Stromal cell of bone marrow (primary cell): ENCODE results near the gene DDX56.
"Not testable (repeated sequence)": the region's sequence is repeated elsewhere in the genome, so short reads cannot be mapped to it uniquely, and the experiment has no call there.

Source experiments
- DNase-seq: peaks from one replicate; pipeline ENCODE4 v3.0.0-alpha.2; 2012; ENCODE audit warnings: low read depth

DDX56 gene

GRCh38 chr7:44573464-44574286, at the start of gene DDX56:
DDX56 (minus strand) TSS chr7:44573908; CDS start chr7:44573895, 13 bp downstream.
- DNase-seq, result peak; percentile 91

DNA sequence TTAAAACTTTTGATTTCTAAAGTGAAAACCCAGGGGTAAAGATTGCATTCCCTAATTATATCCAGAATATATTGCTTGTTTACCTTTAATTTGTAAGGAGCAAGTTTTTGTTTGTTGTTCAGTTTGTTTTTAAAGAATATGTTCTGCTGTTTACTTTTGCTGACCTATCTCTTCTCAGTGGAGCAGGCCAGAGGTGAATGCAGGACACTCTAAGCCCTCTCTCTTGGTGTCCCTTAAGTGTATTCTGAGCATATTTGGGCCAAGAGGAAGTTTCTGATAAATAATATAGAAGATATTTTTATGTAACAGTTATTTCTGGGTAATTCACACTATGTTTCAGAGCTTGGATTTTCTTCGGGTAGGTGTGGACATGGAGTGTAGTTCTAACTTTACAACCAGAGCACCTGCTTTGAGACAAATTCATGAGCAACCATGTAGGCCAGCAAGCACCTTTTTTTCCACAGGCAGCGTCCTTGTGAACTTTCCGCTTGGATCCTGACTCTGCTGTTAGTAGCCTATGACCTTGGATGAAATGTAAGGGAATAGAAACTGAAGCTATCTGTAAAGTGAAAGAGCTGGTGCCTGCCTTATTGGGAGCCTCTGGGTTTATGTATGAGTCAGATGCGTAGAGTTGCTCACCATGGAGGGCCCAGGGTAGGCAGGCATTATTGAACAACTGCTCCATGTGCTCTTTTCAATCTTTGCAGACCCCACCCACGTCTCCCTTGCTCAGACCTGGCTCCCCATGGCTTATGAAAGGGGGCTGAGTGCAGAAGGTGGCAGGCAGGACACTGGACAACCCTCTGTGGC, 48.8 kb upstream of the DDX56 start:
- no peak for DNase-seq

- DNase-seq, result no peak
These were observed 48.0 kb upstream of the DDX56 start for GRCh38 chr7:44621750-44622103.

DNA sequence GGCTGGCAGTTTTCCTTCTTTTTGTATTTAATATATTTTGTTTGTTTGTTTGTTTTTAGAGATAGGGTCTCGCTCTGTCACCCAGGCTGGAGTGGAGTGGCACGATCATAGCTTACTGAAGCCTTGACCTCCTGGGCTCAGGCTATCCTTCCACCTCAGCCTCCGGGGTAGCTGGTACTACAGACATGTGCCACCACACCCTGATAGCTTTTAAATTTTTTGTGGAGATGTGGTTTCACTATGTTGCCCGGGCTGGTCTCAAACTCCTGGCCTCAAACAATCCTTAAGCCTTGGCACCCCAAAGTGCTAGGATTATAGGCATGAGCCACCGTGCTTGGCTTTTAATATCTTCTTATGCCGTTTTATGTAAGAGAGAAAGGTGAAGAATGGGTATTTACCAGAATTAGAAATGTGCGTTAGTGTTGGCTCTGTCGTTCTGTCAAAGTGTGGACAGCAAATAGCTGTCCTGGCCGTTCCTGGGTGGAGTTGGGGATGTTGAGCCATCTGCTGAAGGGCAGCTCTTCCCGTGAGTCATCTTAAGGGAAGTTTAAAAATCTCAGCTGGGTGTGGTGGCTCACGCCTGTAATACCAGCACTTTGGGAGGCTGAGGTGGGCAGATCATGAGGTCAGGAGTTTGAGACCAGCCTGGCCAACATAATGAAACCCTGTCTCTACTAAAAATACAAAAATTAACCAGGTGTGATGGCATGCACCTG, 47.5 kb upstream of the DDX56 start:
- DNase-seq, result peak; percentile 28

DNA sequence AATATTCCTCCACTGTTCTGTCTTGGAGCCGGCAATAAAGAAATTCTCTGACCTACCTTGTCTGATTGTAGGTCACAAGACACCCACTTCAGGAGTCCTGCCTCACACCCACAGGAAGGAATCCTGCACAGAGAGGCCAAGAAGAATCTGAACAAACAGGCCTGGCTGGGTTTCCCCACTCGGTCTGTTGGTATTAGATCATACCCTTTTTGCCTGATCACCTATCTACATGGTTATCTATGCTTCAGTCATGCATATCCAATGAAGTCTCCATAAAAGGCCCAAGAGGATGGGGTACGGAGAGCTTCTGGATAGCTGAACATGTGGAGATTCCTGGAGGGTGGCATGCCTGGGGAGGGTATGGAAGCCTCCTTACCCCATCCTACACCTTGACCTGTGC, 45.0 kb upstream of the DDX56 start:
- DNase-seq, result no peak

DNA sequence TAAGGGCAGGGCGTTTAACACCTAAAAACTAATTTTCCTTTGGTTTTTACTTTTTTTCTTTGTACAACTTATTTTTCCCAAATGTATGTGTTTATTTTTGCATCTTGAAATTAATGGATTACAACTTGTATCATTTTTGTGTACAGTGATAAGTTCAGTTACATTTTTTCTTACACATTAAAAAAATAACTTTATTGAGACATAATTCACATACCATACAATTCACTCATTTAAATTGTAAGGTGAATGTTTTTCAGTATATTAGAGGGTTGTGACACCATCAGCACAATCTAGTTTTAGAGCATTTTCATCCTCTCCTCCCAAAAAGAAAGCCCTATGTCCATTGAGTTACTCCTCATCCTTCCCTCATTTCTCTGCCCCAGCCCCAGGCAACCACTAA, 44.3 kb upstream of the DDX56 start:
- DNase-seq, result no peak

DNA sequence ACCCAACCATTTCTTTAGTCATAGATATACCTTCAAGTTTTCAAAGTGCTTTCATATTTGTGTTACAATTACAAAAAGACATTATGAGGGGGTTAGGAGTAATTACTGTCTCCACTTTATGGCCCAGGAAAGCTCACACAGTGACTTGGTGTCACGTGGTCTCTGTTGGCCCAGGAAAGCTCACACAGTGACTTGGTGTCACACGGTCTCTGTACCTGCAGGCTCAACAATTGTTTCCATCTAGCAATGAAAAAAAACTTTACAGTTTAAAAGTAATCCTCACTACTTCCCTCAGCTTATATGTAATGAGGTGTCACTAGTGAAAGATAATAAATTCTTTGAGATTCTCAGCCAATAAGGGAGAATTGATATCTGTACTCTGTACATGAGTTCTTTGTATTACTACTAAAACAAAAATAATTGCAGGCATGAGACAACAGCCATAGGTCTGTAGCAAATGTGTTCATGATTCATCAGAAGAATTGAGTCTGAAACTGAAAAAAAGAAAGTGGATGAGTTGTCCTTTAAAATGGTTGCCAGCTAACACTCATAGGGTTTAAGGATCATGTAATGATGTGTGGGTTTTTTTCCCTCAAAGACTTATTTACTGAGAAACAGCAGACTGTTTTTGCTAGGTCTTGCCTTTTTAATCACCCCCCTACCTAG, 43.6 kb upstream of the DDX56 start:
- peak; percentile 74 for DNase-seq

- DNase-seq, result no peak
These were observed 42.8 kb upstream of the DDX56 start for GRCh38 chr7:44616545-44616944.

- no peak for DNase-seq
These were observed 42.1 kb upstream of the DDX56 start for GRCh38 chr7:44615793-44616192.

DNA sequence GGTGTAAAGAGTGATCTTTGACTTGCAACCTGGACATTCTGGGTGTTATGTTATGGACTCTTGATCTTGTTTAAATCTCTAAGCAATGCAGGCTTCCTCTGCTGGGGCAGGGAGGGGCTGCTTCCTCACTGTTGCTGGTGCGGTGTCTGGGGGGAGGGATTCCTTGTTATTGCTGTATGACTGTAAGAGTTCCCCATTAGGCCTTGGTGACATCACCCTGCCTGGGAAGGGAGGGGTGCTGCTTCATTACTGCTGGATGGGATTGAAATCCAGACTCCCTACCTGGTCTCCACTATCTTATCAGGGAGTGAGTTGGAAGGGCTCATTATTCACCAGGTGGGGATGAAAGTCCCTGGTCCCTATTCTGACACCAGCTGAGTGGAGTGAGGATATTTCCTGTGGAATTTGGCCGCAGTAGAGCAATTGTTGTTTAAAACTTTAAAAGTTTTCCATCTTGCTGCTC, 41.5 kb upstream of the DDX56 start:
- no peak for DNase-seq

DNA sequence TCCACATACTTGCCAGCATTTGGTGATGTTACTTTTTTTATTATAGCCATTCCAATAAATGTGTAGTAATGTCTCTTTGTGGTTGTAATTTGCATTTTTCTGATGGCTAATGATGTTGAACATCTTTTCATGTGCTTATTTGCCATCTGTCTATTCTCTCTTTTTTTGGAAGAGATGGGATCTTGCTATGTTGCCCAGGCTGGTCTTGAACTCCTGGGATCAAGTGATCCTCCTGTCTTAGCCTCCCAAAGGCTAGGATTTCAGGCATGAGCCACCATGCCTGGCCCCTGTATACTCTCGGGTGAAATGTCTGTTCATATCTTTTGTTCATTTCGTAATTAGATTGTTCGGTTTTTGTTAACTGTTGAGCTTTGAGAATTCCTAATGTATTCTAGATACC, 36.1 kb upstream of the DDX56 start:
- DNase-seq, result no peak

DNA sequence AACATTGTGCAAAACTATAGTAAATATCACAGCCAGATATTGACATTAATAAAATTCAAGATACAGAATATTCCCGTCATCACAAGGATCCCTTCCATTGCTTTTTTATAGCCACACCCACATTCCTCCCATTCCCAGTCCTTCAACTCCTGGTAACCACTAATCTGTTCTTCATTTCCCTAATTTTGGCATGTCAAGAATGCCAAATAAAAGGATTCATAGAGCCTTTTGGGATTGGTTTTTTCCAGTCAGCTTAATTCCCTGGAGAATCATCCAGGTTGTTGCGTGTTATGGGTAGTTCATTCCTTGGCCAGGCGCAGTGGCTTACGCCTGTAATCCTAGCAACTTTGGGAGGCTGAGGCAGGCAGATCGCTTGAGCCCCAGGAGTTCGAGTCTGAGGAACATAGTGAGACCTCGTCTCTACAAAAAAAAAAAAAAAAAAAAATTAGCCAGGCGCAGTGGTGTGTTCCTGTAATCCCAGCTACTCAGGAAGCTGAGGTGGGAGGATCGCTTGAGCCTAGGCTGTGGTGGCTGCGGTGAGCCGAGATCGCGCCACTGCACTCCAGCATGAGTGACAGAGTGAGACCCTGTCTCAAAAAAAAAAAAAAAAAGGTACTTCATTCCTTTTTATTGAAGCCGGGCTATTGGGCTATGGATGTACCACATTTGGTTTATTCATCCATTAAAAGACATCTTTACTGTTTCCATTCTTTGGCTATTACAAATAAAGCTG, 35.4 kb upstream of the DDX56 start:
- no peak for DNase-seq

DNA sequence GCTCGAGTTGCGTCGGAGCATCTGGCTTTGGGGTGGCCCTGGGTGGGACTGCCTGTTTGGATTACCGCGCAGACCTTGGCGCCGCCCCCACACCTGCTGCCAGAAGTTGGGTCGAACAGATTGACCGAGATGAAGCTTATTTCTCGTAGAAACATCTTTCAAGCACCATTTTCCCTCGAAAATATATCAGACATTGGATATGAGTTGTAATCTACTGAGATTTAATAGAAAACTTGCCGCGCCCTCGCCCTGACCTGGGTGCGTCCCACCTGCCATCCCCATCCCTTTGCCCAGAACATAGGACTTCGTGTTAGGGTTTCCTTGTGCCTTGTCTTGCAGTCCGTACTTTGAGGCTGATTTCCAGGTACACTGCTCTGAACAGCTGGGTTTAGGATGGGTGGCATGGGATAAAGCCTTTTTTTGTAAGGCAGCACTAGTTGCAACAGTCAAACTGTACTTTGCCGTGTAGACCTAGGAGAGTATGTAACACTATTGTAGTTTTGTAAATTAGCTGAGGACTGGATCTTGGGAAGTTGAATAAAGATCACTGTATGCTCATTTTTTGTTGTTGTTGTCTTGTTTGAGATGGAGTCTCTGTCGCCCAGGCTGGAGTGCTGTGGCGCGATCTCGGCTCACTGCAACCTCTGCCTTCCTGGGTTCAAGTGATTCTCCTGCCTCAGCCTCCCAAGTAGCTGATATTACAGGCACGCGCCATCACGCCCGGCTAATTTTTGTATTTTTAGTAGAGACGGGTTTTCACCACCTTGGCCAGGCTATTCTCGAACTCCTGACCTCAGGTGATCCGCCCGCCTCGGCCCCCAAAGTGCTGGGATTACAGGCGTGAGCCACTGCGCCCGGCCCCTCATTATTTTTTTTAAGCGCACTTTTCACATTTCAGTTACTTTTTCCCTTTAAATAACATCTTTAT, 33.7 kb upstream of the DDX56 start:
- no peak for DNase-seq

DNA sequence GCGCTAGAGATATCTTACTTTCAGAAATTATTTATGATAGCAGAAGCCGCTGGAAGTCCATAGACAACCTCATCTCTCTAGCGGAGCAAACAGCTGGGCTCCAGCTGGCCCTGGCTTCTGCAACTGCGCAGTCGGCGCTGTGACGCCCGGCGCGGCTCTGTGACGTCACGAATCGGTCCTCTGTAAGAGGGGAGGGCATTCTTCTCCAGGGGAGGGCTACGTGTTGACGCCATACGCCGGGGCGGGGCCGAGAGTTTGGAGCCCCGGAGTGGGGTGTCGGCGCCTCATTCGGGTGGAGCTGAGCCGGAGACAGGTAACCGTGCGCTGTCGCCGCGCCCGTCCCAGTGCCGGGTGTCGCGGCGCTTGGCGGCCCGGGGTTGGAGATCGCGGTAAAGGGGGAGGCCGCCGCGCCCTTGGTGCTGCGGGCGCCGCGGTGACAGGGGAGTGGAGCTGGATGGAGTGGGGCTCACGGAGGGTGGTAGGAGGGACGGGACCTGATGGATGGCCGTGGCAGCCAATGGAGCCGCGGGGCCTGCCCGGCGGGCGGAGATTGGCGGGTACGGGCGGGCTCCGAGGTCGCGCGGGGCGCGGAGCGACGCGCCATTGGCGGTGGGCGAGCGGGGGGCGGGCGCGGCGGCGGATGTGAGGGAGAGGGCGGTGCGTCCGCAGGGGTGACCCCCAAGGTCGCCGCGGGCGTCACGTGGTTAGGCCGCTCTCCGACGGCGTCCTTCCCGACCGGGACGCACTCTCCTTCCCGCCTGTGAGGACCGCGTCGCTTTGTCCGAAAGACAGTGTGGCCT, 32.8 kb upstream of the DDX56 start, which contains the start of gene OGDH:
TSS of gene OGDH (plus strand) at position 287 of the 800 bp plus-strand sequence. CDS start 17,717 bp downstream, outside the sequence.
- DNase-seq, result peak; percentile 95

DNA sequence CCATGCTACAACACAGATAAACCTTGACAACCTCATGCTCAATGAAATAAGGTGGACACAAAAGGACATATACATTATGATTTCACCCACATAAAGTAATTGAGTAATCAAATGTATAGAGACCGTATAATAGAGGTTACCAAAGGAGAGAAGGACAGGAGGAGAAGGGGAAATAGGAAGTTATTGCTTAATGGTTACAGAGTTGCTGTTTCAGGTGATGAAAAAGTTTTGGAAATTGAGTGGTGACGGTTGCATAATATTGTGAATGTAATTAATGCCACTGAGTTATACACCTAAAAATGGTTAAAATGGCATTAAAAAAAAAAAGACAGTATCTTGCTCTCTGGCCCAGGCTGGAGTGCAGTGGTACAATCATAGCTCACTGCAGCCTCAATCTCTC, 31.2 kb upstream of the DDX56 start:
- DNase-seq, result no peak

GRCh38 chr7:44603193-44603592, 29.5 kb upstream of the DDX56 start:
- DNase-seq, result no peak

DNA sequence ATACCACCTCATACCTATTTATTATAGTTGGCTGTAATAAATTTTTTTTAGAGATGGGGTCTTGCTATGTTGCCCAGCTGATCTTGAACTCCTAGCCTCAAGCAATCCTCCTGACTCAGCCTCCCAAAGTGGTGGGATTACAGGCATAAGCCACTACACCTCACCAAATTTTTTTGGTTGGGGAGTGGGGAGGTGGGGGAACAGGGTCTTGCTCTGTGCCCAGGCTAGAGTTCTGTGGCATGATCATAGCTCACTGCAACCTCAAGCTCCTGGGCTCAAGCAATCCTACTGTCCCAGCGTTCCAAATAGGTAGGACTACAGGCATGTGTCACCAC, 28.8 kb upstream of the DDX56 start:
- no peak for DNase-seq

- no peak for DNase-seq
These were observed 25.5 kb upstream of the DDX56 start for GRCh38 chr7:44599222-44599621.

DNA sequence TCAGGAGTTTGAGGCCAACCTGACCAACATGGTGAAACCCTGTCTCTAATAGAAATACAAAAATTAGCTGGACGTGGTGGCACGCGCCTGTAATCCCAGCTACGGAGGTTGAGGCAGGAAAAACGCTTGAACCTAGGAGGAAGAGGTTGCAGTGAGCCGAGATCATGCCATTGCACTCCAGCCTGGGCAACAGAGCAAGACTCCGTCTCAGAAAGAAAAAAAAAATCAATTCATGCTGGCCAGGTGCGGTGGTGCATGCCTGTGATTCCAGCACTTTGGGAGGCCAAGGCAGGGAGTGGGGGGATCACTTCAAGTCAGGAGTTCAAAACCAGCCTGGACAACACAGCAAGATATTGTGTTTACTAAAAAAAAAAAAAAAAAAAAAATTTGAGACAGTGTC, 23.5 kb upstream of the DDX56 start:
- DNase-seq, result not testable (repeated sequence)
